ENCODE measurements around the gene ACVR1C.

DNA sequence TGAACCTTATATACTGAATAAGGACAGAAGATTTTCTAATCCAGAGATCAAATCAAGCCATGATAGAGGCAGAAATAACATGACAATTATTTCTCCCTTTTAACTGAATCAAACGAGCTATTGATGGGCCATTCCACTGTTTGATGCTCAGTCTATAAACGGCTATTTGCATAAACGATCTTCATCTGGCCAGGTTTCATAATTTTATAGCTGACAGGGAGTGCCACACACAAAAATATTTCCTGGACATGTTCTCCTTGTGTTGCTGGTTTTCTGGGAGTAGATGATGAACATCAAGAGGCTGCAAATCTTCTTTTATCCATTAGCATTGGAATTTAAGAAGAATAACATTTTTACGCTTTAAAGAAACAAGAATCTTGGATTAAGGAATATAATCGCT is 63.1 kb downstream of the ACVR1C start:
- TF ChIP-seq, protein P1, sequence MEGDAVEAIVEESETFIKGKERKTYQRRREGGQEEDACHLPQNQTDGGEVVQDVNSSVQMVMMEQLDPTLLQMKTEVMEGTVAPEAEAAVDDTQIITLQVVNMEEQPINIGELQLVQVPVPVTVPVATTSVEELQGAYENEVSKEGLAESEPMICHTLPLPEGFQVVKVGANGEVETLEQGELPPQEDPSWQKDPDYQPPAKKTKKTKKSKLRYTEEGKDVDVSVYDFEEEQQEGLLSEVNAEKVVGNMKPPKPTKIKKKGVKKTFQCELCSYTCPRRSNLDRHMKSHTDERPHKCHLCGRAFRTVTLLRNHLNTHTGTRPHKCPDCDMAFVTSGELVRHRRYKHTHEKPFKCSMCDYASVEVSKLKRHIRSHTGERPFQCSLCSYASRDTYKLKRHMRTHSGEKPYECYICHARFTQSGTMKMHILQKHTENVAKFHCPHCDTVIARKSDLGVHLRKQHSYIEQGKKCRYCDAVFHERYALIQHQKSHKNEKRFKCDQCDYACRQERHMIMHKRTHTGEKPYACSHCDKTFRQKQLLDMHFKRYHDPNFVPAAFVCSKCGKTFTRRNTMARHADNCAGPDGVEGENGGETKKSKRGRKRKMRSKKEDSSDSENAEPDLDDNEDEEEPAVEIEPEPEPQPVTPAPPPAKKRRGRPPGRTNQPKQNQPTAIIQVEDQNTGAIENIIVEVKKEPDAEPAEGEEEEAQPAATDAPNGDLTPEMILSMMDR (IDR thresholded peaks at IDR 0.05): no peak
- no peak for TF ChIP-seq ZNF232 (CRISPR knock-in tag; IDR thresholded peaks at IDR 0.05)
- TF ChIP-seq ETV6 (CRISPR knock-in tag; IDR thresholded peaks at IDR 0.05): no peak
- TF ChIP-seq, protein P2, sequence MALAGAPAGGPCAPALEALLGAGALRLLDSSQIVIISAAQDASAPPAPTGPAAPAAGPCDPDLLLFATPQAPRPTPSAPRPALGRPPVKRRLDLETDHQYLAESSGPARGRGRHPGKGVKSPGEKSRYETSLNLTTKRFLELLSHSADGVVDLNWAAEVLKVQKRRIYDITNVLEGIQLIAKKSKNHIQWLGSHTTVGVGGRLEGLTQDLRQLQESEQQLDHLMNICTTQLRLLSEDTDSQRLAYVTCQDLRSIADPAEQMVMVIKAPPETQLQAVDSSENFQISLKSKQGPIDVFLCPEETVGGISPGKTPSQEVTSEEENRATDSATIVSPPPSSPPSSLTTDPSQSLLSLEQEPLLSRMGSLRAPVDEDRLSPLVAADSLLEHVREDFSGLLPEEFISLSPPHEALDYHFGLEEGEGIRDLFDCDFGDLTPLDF (CRISPR knock-in tag; IDR thresholded peaks at IDR 0.05): no peak
- TF ChIP-seq CREM (CRISPR knock-in tag; IDR thresholded peaks at IDR 0.05): no peak
